Astrocyte of the cerebellum (primary cell): ENCODE data around the gene PTGES3L.

Experiments used
- DNase-seq: peaks from one replicate; pipeline ENCODE4 v3.0.0-alpha.2; 2011; ENCODE audit warnings: low read depth
- H3K4me3 ChIP-seq: 2 replicates; pipeline ENCODE4 v1.5.1; 2011; ENCODE audit warnings: mild to moderate bottlenecking, low read depth, low read length, moderate library complexity
- in situ Hi-C: cut with HindIII; loops from 2 replicates; pipeline ENCODE4 v1.10.0; 2017; ENCODE audit warnings: low sequenced_read_pairs
- TF ChIP-seq, protein P1 (sequence below): IDR thresholded peaks from 2 replicates; pipeline ENCODE4 v1.5.1; 2012; ENCODE audit warnings: low read length, low read depth, moderate library complexity, mild to moderate bottlenecking; ENCODE audit errors: missing control alignments

Gene PTGES3L

DNA sequence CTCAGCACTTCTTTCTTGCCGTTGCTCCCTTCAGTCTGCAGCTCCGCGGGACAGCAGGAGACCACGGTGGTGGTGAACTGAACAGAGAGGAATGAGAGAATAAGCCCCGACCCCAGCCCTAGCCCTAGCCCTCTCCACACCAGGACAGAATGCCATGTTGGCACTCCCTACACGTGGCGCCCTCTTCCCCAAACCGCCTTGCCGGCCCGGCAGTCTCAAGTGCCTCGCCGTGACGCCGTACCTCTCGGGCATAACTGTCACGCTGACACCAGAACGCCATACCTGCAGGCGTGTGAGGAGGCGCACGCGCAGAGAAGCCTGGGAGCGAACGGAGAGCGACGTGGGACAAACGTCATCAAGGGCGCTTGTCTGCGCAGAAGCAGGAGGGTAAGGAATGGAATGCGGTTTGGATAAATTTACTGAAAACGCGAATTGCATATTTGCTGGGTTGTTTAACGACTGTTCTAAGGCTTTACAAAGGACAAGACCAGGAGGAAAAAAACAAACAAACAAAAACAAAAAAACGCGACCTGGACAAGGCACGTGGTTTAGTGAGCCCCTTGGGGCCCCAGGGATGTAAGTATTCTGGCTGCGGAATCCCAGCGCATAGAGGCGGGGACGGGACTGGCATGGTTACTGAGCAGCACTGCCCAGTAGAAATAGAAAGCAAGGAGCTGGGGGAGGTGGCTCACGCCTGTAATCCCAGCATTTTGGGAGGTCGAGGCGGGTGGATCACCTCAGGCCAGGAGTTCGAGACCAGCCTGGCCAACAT is 15.5 kb downstream of the PTGES3L start, which contains the start of gene AARSD1:
Gene AARSD1, minus strand, starts transcription at position 294 of the 772 bp plus-strand sequence. Its CDS starts 14 bp downstream, at position 280.
- peak; percentile 90 for DNase-seq
- H3K4me3 ChIP-seq, result peak within 1 kb of the TSS; percentile 77
- TF ChIP-seq, protein P1, sequence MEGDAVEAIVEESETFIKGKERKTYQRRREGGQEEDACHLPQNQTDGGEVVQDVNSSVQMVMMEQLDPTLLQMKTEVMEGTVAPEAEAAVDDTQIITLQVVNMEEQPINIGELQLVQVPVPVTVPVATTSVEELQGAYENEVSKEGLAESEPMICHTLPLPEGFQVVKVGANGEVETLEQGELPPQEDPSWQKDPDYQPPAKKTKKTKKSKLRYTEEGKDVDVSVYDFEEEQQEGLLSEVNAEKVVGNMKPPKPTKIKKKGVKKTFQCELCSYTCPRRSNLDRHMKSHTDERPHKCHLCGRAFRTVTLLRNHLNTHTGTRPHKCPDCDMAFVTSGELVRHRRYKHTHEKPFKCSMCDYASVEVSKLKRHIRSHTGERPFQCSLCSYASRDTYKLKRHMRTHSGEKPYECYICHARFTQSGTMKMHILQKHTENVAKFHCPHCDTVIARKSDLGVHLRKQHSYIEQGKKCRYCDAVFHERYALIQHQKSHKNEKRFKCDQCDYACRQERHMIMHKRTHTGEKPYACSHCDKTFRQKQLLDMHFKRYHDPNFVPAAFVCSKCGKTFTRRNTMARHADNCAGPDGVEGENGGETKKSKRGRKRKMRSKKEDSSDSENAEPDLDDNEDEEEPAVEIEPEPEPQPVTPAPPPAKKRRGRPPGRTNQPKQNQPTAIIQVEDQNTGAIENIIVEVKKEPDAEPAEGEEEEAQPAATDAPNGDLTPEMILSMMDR, result no peak
- in situ Hi-C loops, result no loop called here

DNA sequence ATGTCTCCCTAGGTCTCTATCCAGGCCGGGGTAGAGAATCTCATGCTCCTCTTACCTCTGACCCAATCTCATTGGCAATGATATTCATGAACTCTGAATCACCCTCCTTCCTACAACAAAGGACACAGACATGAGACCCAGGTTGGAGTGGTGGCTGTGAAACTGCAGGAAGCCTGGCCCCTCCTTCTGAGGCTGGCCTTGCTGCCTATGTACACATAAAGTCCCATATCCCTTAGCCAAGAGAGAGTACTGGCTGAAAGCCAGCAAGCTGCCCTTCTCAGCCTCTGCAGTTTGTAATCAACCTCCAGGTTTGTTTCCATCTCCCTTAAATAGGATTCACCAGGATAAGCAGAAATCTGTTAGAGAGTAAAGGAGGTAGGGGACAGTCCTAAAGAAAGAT is 26.2 kb downstream of the PTGES3L start:
- TF ChIP-seq, protein P1, result no peak
- in situ Hi-C loops, result no loop called here
- no peak overlapping the region for H3K4me3 ChIP-seq
- no peak for DNase-seq

DNA sequence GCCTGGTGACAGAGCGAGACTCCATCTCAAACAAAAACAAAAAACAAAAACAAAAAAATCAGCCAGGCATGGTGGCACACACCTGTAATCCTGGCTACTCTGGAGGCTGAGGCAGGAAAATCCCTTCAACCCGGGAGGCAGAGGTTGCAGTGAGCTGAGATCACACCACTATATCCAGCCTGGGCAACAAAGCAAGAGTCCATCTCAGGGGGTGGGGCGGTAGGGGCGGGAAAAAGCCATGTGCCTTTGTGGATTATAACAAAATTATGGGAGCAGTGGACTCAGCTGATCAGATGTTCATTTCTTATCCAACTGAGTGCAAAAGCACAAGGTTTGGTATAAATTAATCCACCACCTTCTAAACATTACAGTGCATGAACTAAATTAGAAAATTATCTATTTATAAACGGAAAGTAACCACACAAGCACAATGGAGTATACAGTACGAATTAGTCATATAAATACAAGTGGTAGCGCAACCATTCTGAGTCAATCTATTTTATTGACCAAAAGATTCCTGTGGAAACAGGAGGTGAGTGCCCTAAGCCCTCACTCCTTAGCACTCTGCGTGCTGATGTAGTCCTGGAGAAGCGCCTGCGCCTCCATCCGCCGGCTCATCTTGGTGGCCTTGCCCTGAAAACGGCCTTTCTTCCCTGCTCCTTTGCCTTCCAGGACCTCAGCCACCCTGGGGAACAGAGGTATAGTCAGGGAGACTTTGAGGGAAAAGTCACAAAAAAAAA is 29.7 kb downstream of the PTGES3L start:
- in situ Hi-C loops, result no loop called here
- no peak overlapping the region for H3K4me3 ChIP-seq
- DNase-seq, result no peak
- TF ChIP-seq, protein P1, result no peak

DNA sequence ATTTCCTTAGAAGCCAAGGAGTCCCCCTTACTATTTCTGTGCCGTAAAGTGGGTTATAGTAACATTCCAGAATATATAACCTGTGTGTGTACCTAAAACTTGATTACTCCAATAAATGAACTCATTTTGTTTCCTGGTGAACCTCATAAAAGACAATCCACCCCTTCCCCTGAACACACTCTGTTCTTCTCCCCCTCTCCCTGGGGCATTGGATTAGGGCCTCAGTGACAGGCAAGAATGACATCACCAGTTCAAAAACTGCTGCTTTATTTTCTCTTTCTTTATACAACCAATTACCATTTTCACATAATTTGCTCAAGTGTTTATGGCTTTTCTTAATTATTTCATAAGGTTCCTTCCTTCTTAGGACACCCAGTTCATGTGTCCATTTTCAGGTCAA is 33.1 kb downstream of the PTGES3L start:
- TF ChIP-seq, protein P1, result no peak
- in situ Hi-C loops, result no loop called here
- H3K4me3 ChIP-seq, result no peak overlapping the region
- no peak for DNase-seq

DNA sequence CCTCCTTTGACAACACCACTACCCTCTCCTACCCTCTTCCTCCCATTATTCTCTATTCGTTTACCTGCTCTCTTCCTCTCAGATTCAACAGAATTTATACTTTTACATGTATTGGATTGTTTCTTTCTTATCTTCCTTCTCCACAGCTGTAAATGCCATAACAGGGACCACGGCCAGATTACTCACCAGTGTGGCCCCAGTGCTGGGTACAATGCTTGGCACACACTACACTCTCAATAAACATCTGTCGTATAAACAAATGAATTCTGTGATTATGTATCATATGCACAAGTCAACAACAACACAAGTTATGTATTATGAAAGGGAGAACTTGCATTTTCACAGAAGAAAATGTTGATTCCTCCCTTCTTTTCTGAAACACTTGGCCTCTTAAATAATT is 35.7 kb downstream of the PTGES3L start:
- H3K4me3 ChIP-seq, result no peak overlapping the region
- TF ChIP-seq, protein P1, result no peak
- in situ Hi-C loops, result no loop called here
- no peak for DNase-seq

DNA sequence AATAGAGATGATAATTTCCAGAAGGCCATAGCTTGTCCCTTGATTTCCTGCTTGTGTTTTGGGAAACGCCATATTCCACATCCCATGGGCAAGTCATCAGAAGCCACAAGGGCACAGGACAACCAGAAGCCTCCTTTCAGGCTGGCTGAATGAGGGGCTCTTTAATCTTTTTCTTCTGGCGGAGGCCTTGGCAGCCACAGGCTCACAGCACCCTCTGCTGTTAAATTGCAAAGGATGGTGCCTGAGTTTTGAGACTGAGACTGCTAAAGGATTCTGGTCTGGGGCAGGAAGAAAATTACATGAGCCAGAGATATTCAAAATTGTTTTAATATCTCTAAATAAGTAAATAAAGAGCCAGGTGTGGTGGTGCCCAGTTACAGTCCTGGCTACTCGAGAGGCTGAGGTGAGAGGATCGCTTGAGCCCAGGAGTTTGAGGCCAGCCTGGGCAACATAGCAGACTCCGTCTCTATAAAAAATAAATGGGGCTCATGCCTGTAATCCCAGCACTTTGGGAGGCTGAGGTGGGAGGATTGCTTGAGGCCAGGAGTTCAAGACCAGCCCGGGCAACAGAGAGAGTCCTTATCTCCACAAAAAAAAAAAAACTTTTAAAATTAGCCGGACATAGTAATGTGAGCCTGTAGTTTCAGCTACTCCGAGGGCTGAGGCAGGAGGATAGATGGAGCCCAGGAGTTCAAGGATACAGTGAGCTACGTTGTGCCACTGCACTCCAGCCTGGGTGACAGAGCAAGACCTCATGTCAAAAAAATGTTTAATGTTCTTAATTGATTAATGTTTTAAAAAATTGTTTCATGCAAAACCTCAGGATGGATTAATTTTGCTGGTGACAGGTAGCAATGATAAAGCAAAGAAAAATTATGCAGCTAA is 41.9 kb downstream of the PTGES3L start:
- DNase-seq, result peak; percentile 36
- in situ Hi-C loops, result no loop called here
- no peak overlapping the region for H3K4me3 ChIP-seq
- TF ChIP-seq, protein P1, result peak; percentile 76
